Measurements from ENCODE around the gene PRKN.

GRCh38 chr6:161711515-161711914 is 1016.1 kb downstream of the PRKN start:
- TF ChIP-seq EZH2phosphoT487 (IDR thresholded peaks at IDR 0.05; ENCODE audit: insufficient read depth, low read depth), result no peak
- no peak for TF ChIP-seq EZH2 (IDR thresholded peaks at IDR 0.05; ENCODE audit: insufficient read depth, poor library complexity, severe bottlenecking)
